Sigmoid colon (tissue), 4 donors: ENCODE results near the gene MILR1.

Experiments used
- CTCF ChIP-seq, 4 experiments: fragments of 450-650 bp in 3 of 4; fragments of 200-600 bp in 1 of 4; IDR thresholded peaks; one replicate each; pipeline ENCODE4 v1.5.1; 2016 to 2019; ENCODE audit warnings: antibody characterized with exemption in 4 of 4, mild to moderate bottlenecking in 3 of 4, moderate library complexity in 2 of 4
- EP300 ChIP-seq, 4 donors: sonication (generic); formaldehyde crosslinking; IDR thresholded peaks; one replicate each; pipeline ENCODE4 v1.6.1; 2017; ENCODE audit warnings: antibody characterized with exemption in 4 of 4
- POLR2AphosphoS5 ChIP-seq, 4 donors: sonication (generic); formaldehyde crosslinking; IDR thresholded peaks; one replicate each; pipeline ENCODE4 v1.6.1; 2017; ENCODE audit warnings: antibody characterized with exemption in 4 of 4

DNA sequence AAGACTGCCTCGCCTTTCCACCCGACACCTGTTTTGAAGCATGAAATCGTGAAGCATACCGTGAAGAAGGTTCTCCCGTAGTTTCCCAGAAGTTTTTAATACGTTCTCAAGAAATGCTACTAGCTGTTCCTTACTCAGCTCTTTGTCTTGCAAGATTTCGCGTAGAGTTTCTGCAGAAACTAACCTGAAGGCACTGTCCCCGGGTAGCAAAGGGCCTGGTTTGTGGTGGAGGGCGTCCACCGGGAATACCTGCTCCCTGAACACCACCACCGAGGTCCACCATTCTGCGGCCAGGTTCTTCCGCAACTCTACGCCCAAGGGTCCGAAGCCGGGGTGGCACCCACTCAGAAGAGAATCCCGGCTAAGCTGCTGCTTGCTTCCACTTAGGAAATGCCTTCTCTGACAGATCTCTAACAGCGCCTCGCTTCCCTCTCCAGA, 47.5 kb downstream of the MILR1 start:
- no peak for TF ChIP-seq EP300 (IDR thresholded peaks at IDR 0.05)
- TF ChIP-seq CTCF (IDR thresholded peaks at IDR 0.05): no peak
- no peak for TF ChIP-seq POLR2AphosphoS5 (IDR thresholded peaks at IDR 0.05)
